CD4-positive, alpha-beta T cell (primary cell): Measurements from ENCODE around the gene CIP2A. TPM values are rescaled to one million over a fixed set of nuclear protein-coding genes. Genes with fewer than 3 reads are reported as not detected.
A peak's percentile ranks its signal among the peaks of the same experiment; 100 is the strongest.

Source experiments
- ATAC-seq: fragments of 200-7000 bp; cut with Tn5 transposase; one replicate; pipeline ENCODE4 v1.10.0; 2022; ENCODE audit warnings: mild to moderate bottlenecking; ENCODE audit not compliant: poor library complexity
- CTCF ChIA-PET: fragments of 350-600 bp; sonication (Branson Sonifier 250); formaldehyde crosslinking; loops from one replicate; lab custom pipeline; 2021; ENCODE audit warnings: antibody characterized with exemption, inconsistent platforms; lab: Charles Lee
- POLR2A ChIA-PET: fragments of 350-600 bp; sonication (Branson Sonifier 250); formaldehyde crosslinking; loops from one replicate; lab custom pipeline; 2021; ENCODE audit warnings: antibody characterized with exemption, inconsistent platforms; lab: Charles Lee
- DNase-seq, 14 experiments: peaks; one replicate each; pipeline ENCODE4 v3.0.0-alpha.2; 2013 to 2020; ENCODE audit warnings: mixed read lengths in 2 of 14
- H3K27ac ChIP-seq, 2 donors: one replicate each; pipeline versions ENCODE4 v1.5.1 to v1.7.0; 2013; ENCODE audit warnings: low read length in 2 of 2, low read depth in 1 of 2, mild to moderate bottlenecking in 1 of 2
- H3K27me3 ChIP-seq, 2 experiments: 1 replicate in 1 of 2; 2 replicates in 1 of 2; pipeline versions ENCODE4 v1.6.1 to v1.7.0; 2013; ENCODE audit warnings: low read length in 2 of 2, control low read depth in 1 of 2, mild to moderate bottlenecking in 1 of 2, moderate library complexity in 1 of 2; ENCODE audit not compliant: insufficient read depth in 2 of 2, control insufficient read depth in 1 of 2
- H3K36me3 ChIP-seq: one replicate; pipeline ENCODE4 v1.6.1; 2013; ENCODE audit warnings: low read length, control low read depth; ENCODE audit not compliant: insufficient read depth
- H3K4me1 ChIP-seq: one replicate; pipeline ENCODE4 v1.6.1; 2013; ENCODE audit warnings: low read length, control low read depth; ENCODE audit not compliant: insufficient read depth
- H3K4me3 ChIP-seq: one replicate; pipeline ENCODE4 v1.5.1; 2013; ENCODE audit warnings: mild to moderate bottlenecking, low read length, moderate library complexity
- H3K9me3 ChIP-seq, 2 experiments: 1 replicate in 1 of 2; 2 replicates in 1 of 2; pipeline versions ENCODE4 v1.6.1 to v1.7.0; 2013; ENCODE audit warnings: low read length in 2 of 2, mild to moderate bottlenecking in 2 of 2, control low read depth in 1 of 2, moderate library complexity in 1 of 2; ENCODE audit not compliant: control insufficient read depth in 1 of 2, insufficient read depth in 1 of 2
- H3K27ac Mint-ChIP-seq: one replicate; pipeline ENCODE4 v1.8.0; 2020; ENCODE audit warnings: mixed read lengths
- H3K27me3 Mint-ChIP-seq: one replicate; pipeline ENCODE4 v1.8.0; 2021; ENCODE audit warnings: mixed read lengths
- H3K36me3 Mint-ChIP-seq: one replicate; pipeline ENCODE4 v1.8.0; 2021; ENCODE audit warnings: low read depth, mixed read lengths
- H3K4me1 Mint-ChIP-seq: one replicate; pipeline ENCODE4 v1.8.0; 2021; ENCODE audit warnings: low read depth, mixed read lengths
- H3K4me3 Mint-ChIP-seq: one replicate; pipeline ENCODE4 v1.8.0; 2020; ENCODE audit warnings: mild to moderate bottlenecking, mixed read lengths
- H3K9me3 Mint-ChIP-seq: one replicate; pipeline ENCODE4 v1.8.0; 2020; ENCODE audit warnings: mixed read lengths
- CTCF ChIP-seq: fragments of 200-600 bp; IDR thresholded peaks from one replicate; pipeline ENCODE4 v1.8.0; 2022; ENCODE audit warnings: antibody characterized with exemption, mild to moderate bottlenecking
- intact Hi-C, 2 experiments: fragments of 100-400 bp; cut with DNase I in 1 of 2; cut with micrococcal nuclease in 1 of 2; formaldehyde crosslinking; loops; one replicate each; pipeline versions ENCODE4 v1.15.1 to v1.9.0; 2023 to 2025; cut with DNase I, micrococcal nuclease
- total RNA-seq, 174 experiments: library from RNA in 2 of 174; stranded (reverse) in 2 of 174; gene quantifications; one replicate each; pipeline ENCODE4 v1.2.3 and lab custom pipeline; 2021 to 2026

The CIP2A gene
- total RNA-seq, 2 experiments from 2014 or later: 2.7 to 3.9 TPM

DNA sequence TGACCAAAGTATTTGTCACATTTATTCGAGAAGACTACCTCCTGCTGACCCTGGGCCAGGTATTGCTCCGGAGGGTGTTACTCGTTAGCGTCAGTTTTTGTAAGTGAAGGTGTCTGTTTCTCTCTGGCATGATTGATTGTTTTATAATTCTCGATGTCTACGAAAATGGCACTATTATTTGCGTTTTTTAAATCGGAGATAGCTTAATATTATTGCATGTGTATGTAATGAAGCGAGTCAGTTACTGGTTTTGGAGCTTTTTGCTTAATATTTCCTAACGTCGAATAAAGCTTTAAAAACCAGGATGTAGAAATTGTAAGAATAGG is 723 bp upstream of the CIP2A start:
- H3K36me3 ChIP-seq: no peaks in the 10 kb centered on the region
- ATAC-seq (no peak), DNase-seq (no peak)
- peaks cover 14% of the 10 kb centered on the region for H3K36me3 Mint-ChIP-seq
- H3K4me3 Mint-ChIP-seq: peak overlapping the region; percentile 96
- CTCF ChIA-PET: interaction anchor here (0.6 to 1.6 kb wide), 10 partner anchors 8 to 437 kb away, joined by 3 to 7 read pairs (median 4); no protein-coding TSS in a partner anchor
- H3K4me1 ChIP-seq: peaks cover 12% of the 10 kb centered on the region
- POLR2A ChIA-PET: interaction anchor here (0.8 to 5.7 kb wide), 23 partner anchors 12 to 497 kb away, joined by 3 to 250 read pairs (median 5); partner anchors contain the start of gene IFT57
- no peaks in the 10 kb centered on the region for H3K9me3 Mint-ChIP-seq
- intact Hi-C loops: loop anchor here (1.0 to 10.0 kb wide), 7 partner anchors 13 to 1065 kb away; partner anchors contain the start of genes BBX (in 1 of the 2) and IFT57 (in 1 of the 2)
- peak overlapping the region; percentile 89 to 96 for H3K27ac ChIP-seq
- peaks cover 40% of the 10 kb centered on the region for H3K4me1 Mint-ChIP-seq
- TF ChIP-seq CTCF: peak; percentile 29
- peak overlapping the region; percentile 79 for H3K4me3 ChIP-seq
- H3K27me3 Mint-ChIP-seq: no peaks in the 10 kb centered on the region
- H3K27ac Mint-ChIP-seq: peak overlapping the region; percentile 99
- no peaks in the 10 kb centered on the region for H3K27me3 ChIP-seq
- no peaks in the 10 kb centered on the region for H3K9me3 ChIP-seq

DNA sequence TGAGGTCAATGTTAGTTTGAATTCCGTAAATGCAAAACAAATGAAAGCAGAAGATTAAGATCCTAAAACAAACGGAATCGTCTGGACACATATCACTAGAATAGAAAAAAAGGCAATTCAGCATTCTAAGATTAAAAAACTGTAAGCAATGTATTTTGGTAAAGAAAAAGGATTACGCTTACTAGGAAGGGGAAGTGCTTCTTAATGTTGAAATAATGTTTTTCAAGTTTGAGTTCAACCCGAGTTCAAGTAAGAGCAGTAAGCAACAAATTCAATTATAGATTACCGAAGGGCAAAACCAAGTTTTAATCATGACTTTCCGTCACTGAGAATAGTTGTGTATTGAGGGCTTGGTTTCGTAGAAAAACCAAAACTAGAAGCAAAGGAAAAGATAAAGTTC is 637 bp downstream of the CIP2A start:
- DNase-seq: peak in 1 of 14 experiments; percentile 18
- no peak for TF ChIP-seq CTCF
- H3K4me3 Mint-ChIP-seq: peak overlapping the region; percentile 96
- no peaks in the 10 kb centered on the region for H3K27me3 Mint-ChIP-seq
- intact Hi-C loops: loop anchor here (2.0 to 10.0 kb wide), 6 partner anchors 14 to 1064 kb away; partner anchors contain the start of genes BBX (in 1 of the 2) and IFT57 (in 1 of the 2)
- H3K4me1 Mint-ChIP-seq: peaks cover 40% of the 10 kb centered on the region
- H3K27me3 ChIP-seq: no peaks in the 10 kb centered on the region
- peaks cover 12% of the 10 kb centered on the region for H3K4me1 ChIP-seq
- CTCF ChIA-PET: interaction anchor here (0.5 to 1.3 kb wide), 2 partner anchors 111 to 403 kb away, joined by 3 read pairs; no protein-coding TSS in a partner anchor
- ATAC-seq: no peak
- H3K9me3 ChIP-seq: no peaks in the 10 kb centered on the region
- H3K36me3 ChIP-seq: no peaks in the 10 kb centered on the region
- H3K27ac ChIP-seq: peak overlapping the region; percentile 89 to 96
- peak overlapping the region; percentile 99 for H3K27ac Mint-ChIP-seq
- POLR2A ChIA-PET: interaction anchor here (0.6 to 5.7 kb wide), 18 partner anchors 8 to 496 kb away, joined by 3 to 250 read pairs (median 6); partner anchors contain the start of gene IFT57
- H3K36me3 Mint-ChIP-seq: peaks cover 14% of the 10 kb centered on the region
- peak overlapping the region; percentile 79 for H3K4me3 ChIP-seq
- no peaks in the 10 kb centered on the region for H3K9me3 Mint-ChIP-seq

DNA sequence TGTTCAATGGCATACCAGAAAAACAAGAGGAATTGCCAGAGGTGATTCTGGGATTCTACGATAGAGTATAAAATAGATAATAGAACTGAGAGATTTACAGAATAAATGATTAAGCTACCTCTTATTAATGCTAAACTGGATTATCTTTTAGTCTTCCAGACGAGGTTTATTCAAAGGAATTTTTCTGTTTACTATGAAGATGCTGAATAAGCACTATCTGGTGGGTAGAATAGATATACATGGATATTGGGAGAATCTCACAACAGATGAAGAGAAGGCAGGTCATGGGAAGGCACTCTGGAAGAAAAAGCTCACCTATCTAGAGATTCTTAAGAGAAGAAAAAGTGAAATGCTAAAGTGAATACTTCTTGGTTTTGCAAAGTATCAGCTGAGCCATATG is 11.2 kb downstream of the CIP2A start:
- no peak for ATAC-seq
- CTCF ChIA-PET: no interaction called here
- no peak for TF ChIP-seq CTCF
- H3K27me3 ChIP-seq: no peaks in the 10 kb centered on the region
- peaks cover 9% of the 10 kb centered on the region for H3K36me3 Mint-ChIP-seq
- no peak for DNase-seq
- no peaks in the 10 kb centered on the region for H3K36me3 ChIP-seq
- H3K4me1 ChIP-seq: no peaks in the 10 kb centered on the region
- H3K4me1 Mint-ChIP-seq: no peaks in the 10 kb centered on the region
- no peaks in the 10 kb centered on the region for H3K9me3 ChIP-seq
- no peaks in the 10 kb centered on the region for H3K27me3 Mint-ChIP-seq
- H3K27ac ChIP-seq: no peak overlapping the region
- H3K27ac Mint-ChIP-seq: no peak overlapping the region
- intact Hi-C loops: no loop called here
- H3K4me3 ChIP-seq: no peak overlapping the region
- no peak overlapping the region for H3K4me3 Mint-ChIP-seq
- POLR2A ChIA-PET: interaction anchor here (2.0 kb wide), 1 partner anchor 12 kb away, joined by 14 read pairs; the partner anchor contains the start of genes CIP2A and DZIP3
- H3K9me3 Mint-ChIP-seq: peaks cover 1% of the 10 kb centered on the region
